ENCODE data around the gene MMP23B.
"Not testable (repeated sequence)": the region's sequence is repeated elsewhere in the genome, so short reads cannot be mapped to it uniquely, and the experiment has no call there.

Gene MMP23B

GRCh38 chr1:1664941-1665814 lies 33.2 kb downstream of the MMP23B start:
- DNase-seq (ENCODE audit: low read depth in 3 of 3, low spot score in 1 of 3), result no peak

GRCh38 chr1:1665815-1666251 lies 33.9 kb downstream of the MMP23B start:
- DNase-seq (ENCODE audit: low read depth in 3 of 3, low spot score in 1 of 3), result no peak

- DNase-seq (ENCODE audit: low read depth in 3 of 3, low spot score in 1 of 3), result no peak
Observed at GRCh38 chr1:1666526-1666925, 34.6 kb downstream of the MMP23B start.

- no peak for DNase-seq (ENCODE audit: low read depth in 3 of 3, low spot score in 1 of 3)
Observed at GRCh38 chr1:1669468-1670440, 37.8 kb downstream of the MMP23B start.

- DNase-seq (ENCODE audit: low read depth in 3 of 3, low spot score in 1 of 3), result no peak
Observed at GRCh38 chr1:1670866-1671265, 38.9 kb downstream of the MMP23B start.

GRCh38 chr1:1671365-1672119 lies 39.6 kb downstream of the MMP23B start:
- DNase-seq (ENCODE audit: low read depth in 3 of 3, low spot score in 1 of 3), result no peak

- no peak for DNase-seq (ENCODE audit: low read depth in 3 of 3, low spot score in 1 of 3)
Observed at GRCh38 chr1:1672181-1672965, 40.4 kb downstream of the MMP23B start.

GRCh38 chr1:1674806-1675205 lies 42.8 kb downstream of the MMP23B start:
- DNase-seq (ENCODE audit: low read depth in 3 of 3, low spot score in 1 of 3), result not testable (repeated sequence)

GRCh38 chr1:1675218-1675617 lies 43.2 kb downstream of the MMP23B start:
- DNase-seq (ENCODE audit: low read depth in 3 of 3, low spot score in 1 of 3), result not testable (repeated sequence)

- not testable (repeated sequence) for DNase-seq (ENCODE audit: low read depth in 3 of 3, low spot score in 1 of 3)
Observed at GRCh38 chr1:1676087-1676486, 44.1 kb downstream of the MMP23B start.

GRCh38 chr1:1677718-1678580 lies 46.0 kb downstream of the MMP23B start:
- DNase-seq (ENCODE audit: low read depth in 3 of 3, low spot score in 1 of 3), result peak in 1 of 3 donors; percentile 43

- DNase-seq (ENCODE audit: low read depth in 3 of 3, low spot score in 1 of 3), result peak in 1 of 3 donors; percentile 49
Observed at GRCh38 chr1:1678581-1679380, 46.8 kb downstream of the MMP23B start.

GRCh38 chr1:1680031-1680911 lies 48.3 kb downstream of the MMP23B start:
- DNase-seq (ENCODE audit: low read depth in 3 of 3, low spot score in 1 of 3), result no peak

- no peak for DNase-seq (ENCODE audit: low read depth in 3 of 3, low spot score in 1 of 3)
Observed at GRCh38 chr1:1680912-1681273, 48.9 kb downstream of the MMP23B start.

GRCh38 chr1:1683104-1683905 lies 51.3 kb downstream of the MMP23B start:
- DNase-seq (ENCODE audit: low read depth in 3 of 3, low spot score in 1 of 3), result no peak
